ENCODE data around the gene ZNF516. TPM values are rescaled to one million over a fixed set of nuclear protein-coding genes. Genes with fewer than 3 reads are reported as not detected.

Gene ZNF516
- total RNA-seq, 1 donor from 2014 or later = 1.2 TPM

DNA sequence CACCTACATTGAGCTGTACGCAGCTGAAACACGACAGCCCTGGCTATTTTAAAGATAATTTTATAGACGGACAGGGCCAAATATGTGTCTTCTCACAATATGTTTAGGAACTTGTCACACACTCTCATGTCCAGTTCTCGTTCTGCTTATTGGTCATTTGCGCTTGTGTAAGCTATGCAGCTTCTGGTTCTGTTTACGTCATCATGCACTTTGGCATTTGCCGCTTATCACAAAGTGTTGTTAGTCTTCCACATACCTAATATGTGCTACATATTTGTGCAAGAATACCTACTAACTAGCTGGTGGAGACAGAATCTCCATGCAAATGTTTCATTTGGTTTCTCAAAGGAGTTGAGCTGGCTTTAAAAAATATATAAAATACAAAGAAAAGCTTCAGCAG lies 7.5 kb upstream of the ZNF516 start:
- Mint-ChIP-seq H3K27me3 (ENCODE audit: low read depth) (peaks cover 28% of the 10 kb centered on the region), H3K9me3 (no peaks in the 10 kb centered on the region), H3K4me1 (ENCODE audit: low read depth) (no peaks in the 10 kb centered on the region), H3K4me3 (ENCODE audit: low read depth) (no peak overlapping the region), H3K27ac (no peak overlapping the region), H3K36me3 (ENCODE audit: low read depth) (no peaks in the 10 kb centered on the region)
- DNase-seq (ENCODE audit: low spot score) = no peak
- intact Hi-C loops (cut with micrococcal nuclease) = no loop called here

DNA sequence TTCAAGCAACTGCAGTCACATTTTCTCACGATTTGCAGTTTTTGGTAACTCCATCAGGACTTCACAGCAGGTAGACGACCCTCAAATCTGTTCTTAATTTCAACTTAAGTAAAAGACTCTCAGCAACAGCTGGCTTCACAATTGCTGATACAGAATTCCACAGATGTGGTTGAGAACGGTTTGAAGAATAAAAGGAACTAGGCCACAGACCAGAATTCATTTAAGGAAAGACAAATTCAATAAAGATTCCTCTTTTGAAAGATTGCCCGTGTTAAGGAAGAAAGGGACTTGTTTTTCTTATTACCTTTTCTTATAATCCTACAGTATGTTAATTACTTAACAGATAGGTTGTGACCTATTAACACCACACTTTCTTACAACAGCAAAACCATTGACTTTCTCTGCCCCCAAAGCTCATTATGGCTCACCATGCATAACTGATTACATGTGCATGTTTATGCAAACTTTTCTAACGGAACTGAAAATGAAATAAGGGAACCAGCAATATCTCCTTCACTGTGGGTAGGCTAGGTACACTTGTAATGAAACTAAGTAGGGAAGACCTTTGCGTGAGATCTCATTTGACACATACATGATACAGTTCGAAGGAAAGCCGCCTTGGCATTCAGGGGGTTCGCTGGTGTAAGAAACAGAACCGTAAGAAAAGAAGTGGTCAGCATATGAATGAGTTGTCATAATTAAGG lies 4.7 kb upstream of the ZNF516 start:
- Mint-ChIP-seq H3K36me3 (ENCODE audit: low read depth) (no peaks in the 10 kb centered on the region), H3K27ac (no peak overlapping the region), H3K4me3 (ENCODE audit: low read depth) (no peak overlapping the region), H3K9me3 (no peaks in the 10 kb centered on the region), H3K4me1 (ENCODE audit: low read depth) (peaks cover 6% of the 10 kb centered on the region), H3K27me3 (ENCODE audit: low read depth) (peaks cover 47% of the 10 kb centered on the region)
- intact Hi-C loops (cut with micrococcal nuclease) = no loop called here
- no peak for DNase-seq (ENCODE audit: low spot score)

DNA sequence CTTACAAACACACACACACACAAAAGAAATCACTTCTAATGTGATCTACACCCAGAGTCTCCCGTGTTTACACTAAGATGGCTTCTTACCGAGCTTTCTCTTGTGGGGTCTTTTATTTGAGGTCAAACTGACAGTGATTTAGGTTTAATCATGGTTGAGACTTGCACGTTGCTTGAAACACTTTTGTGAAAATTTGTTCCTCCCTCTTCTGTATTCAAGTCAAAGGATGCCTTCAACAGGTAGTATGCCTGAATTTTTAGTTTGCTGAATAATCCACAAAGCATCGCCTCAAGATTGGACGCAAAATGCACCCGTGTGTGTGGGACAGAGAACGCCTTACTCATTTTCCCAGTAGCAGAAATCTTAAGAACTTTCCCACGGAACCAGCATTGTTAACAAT lies 4.0 kb upstream of the ZNF516 start:
- H3K27me3 Mint-ChIP-seq (ENCODE audit: low read depth) = peaks cover 51% of the 10 kb centered on the region

DNA sequence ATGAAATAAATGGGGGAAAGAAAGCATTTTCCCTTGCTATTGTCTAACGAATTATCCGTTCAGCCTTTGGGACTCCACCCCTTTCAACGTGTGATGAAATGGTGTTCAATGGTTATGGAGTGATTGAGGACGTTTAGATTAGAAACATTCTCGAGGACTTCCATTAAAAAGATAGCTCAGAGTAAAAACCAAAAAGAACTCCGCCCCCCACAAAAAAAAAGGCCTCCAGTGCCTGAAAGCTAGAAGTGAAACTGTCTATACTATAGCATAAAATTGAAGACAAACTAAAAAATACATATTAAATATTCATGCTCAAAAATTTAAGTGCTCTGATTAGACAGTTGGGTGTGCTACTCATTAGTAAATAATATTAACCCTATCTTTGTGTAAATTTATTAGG lies 3.0 kb upstream of the ZNF516 start:
- H3K27ac Mint-ChIP-seq = no peak overlapping the region
- peaks cover 54% of the 10 kb centered on the region for H3K27me3 Mint-ChIP-seq (ENCODE audit: low read depth)

More for the DNA sequence above, 4.0 kb upstream of the ZNF516 start:
- no peak for DNase-seq (ENCODE audit: low spot score)
- Mint-ChIP-seq H3K4me1 (ENCODE audit: low read depth) (peaks cover 9% of the 10 kb centered on the region), H3K36me3 (ENCODE audit: low read depth) (no peaks in the 10 kb centered on the region), H3K9me3 (no peaks in the 10 kb centered on the region), H3K4me3 (ENCODE audit: low read depth) (no peak overlapping the region), H3K27ac (no peak overlapping the region)
- intact Hi-C loops (cut with micrococcal nuclease) = no loop called here

DNA sequence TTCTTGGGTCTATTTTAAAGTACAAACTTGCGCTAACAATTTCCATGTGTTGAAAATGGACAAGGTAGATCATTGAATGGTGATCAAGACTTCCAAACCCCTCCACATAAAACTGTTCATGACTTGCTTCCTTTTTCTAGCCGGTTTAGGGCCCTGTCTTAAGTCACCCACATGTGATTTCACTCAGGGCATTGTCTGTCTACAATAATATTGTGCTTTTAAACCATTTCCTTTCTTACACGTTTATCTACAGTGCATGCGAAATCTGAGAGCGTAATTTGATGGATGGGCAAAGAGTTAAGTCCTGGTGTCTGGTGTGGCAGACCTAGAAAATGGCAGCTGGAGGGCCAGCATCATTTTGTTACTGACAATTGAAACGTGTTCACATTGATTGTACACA lies 2.0 kb upstream of the ZNF516 start:
- intact Hi-C loops (cut with micrococcal nuclease) = loop anchor here (2.0 kb wide), 1 partner anchor 22 kb away; no protein-coding TSS in a partner anchor
- no peak for DNase-seq (ENCODE audit: low spot score)
- peaks cover 25% of the 10 kb centered on the region for H3K4me1 Mint-ChIP-seq (ENCODE audit: low read depth)
- H3K27ac Mint-ChIP-seq = no peak overlapping the region
- no peak overlapping the region for H3K4me3 Mint-ChIP-seq (ENCODE audit: low read depth)
- H3K36me3 Mint-ChIP-seq (ENCODE audit: low read depth) = no peaks in the 10 kb centered on the region
- H3K27me3 Mint-ChIP-seq (ENCODE audit: low read depth) = peaks cover 59% of the 10 kb centered on the region
- H3K9me3 Mint-ChIP-seq = no peaks in the 10 kb centered on the region

More for the DNA sequence above, 3.0 kb upstream of the ZNF516 start:
- no peak for DNase-seq (ENCODE audit: low spot score)
- intact Hi-C loops (cut with micrococcal nuclease) = no loop called here
- H3K36me3 Mint-ChIP-seq (ENCODE audit: low read depth) = no peaks in the 10 kb centered on the region
- peaks cover 17% of the 10 kb centered on the region for H3K4me1 Mint-ChIP-seq (ENCODE audit: low read depth)
- H3K9me3 Mint-ChIP-seq = no peaks in the 10 kb centered on the region
- no peak overlapping the region for H3K4me3 Mint-ChIP-seq (ENCODE audit: low read depth)

DNA sequence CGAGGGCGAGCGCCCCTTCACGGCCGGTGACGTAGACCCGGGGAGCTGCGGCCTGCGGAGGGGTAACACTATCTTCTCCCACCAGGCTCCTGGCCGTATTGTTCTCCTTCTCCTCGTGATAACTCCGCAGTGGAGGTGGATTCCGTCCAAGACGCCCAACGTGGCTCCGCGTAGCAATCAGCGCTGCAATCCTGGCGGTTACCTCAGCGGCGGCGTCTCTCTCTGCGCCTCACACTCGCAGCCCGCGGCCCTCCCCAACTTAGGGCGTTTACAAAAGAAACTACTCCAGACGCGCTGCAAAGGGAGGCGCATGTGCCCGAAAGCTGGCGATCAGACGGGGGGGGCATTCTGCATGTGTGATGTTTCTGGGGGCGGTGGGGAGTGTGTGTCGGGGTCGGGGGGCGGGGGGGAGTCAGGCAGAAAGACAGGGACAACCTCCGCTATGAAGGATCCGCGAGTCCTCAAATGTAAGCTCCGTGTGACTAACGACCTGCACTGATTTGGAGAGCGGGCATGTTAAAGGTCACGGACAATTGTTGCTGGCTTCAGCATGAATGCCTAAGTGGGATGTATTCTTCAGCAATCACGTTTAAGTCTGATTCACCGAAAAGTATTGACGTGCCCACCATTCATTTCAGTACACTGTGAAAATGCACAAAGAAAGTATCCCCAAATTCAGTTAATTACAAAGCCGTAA lies 1.3 kb upstream of the ZNF516 start:
- peaks cover 57% of the 10 kb centered on the region for H3K27me3 Mint-ChIP-seq (ENCODE audit: low read depth)
- H3K9me3 Mint-ChIP-seq = no peaks in the 10 kb centered on the region
- peaks cover 26% of the 10 kb centered on the region for H3K4me1 Mint-ChIP-seq (ENCODE audit: low read depth)
- H3K27ac Mint-ChIP-seq = peak overlapping the region; percentile 73
- no peaks in the 10 kb centered on the region for H3K36me3 Mint-ChIP-seq (ENCODE audit: low read depth)
- no peak for DNase-seq (ENCODE audit: low spot score)
- intact Hi-C loops (cut with micrococcal nuclease) = loop anchor here (2.0 kb wide), 1 partner anchor 22 kb away; no protein-coding TSS in a partner anchor
- peak overlapping the region; percentile 76 for H3K4me3 Mint-ChIP-seq (ENCODE audit: low read depth)

DNA sequence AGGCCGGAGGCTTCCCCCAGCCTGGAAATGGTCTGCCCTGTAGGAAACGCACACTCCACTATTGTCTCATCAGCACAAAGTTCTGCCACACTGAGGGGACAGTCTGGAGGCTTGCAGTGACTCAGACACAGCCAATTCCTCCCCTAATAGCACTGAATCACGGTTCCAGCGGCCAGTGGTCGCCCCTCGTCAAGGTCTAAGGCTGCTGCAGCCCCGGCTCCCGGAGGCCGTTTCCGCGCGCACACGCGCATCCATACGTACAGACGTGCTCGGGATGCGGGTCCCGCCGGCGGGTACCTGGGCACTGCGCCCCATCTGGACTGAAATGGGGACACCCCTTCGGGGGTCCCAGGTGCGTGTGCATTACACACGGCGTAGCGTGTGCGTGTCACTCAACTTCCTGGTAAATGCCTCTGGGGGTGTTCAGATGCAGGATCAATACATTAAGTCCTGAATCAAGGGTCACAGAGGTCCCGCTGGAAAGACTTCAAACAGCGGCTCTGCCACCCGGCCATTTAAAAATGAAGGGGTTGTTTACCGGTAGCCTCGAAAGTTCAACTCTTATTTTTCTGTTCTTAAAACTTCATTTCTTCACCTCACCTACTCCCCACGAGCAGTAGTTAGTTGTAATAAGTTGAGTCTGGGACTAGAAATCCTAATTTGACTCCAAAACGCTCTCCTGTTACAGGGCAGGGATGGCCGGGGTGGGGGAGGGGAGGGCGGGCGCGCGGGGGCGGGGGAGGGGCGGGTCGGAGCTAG lies 572 bp upstream of the ZNF516 start:
- Mint-ChIP-seq H3K27ac (peak overlapping the region; percentile 65), H3K4me3 (ENCODE audit: low read depth) (peak overlapping the region; percentile 77), H3K9me3 (no peaks in the 10 kb centered on the region), H3K27me3 (ENCODE audit: low read depth) (peaks cover 60% of the 10 kb centered on the region), H3K4me1 (ENCODE audit: low read depth) (peaks cover 29% of the 10 kb centered on the region), H3K36me3 (ENCODE audit: low read depth) (no peaks in the 10 kb centered on the region)
- no peak for DNase-seq (ENCODE audit: low spot score)
- intact Hi-C loops (cut with micrococcal nuclease) = loop anchor here (2.0 kb wide), 1 partner anchor 23 kb away; no protein-coding TSS in a partner anchor

DNA sequence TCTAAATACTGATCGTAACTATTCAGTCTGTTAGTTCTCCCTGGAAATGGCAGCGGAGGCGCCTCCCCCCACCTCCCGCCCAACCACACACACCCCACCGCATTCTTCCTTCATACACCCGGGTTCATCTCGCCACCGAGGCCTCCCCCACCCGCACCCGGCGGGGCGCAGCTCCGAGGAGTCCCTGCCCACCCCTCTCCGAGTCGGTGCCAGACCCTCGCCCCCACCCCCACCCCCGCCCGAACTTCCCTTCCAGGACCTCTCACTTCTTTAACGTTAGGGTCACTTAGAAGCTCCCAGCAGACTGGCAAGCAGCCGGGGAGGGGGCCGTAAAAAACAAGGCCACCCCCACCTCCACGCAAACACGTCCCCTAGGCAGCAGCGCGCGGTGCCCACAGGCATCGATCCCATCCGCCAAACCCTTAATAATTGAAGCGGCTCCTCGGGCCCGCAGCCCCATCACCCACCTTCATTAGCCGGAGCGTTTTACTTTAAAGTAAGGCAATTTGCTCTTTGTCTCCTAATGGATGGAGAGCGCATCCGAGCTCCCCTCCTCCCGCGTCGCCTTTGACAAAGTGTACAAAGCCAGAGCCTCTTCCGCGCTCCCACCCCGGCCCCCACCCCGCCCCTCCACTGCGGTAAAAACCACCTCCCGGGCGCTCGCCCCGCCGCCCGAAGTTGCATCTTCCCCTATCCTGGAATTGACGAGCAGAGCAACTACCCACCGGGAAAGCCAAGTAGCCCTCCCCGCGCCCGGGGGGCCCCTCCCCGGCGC lies 624 bp downstream of the ZNF516 start:
- Mint-ChIP-seq H3K27ac (no peak overlapping the region), H3K4me1 (ENCODE audit: low read depth) (peaks cover 34% of the 10 kb centered on the region), H3K27me3 (ENCODE audit: low read depth) (peaks cover 66% of the 10 kb centered on the region), H3K36me3 (ENCODE audit: low read depth) (no peaks in the 10 kb centered on the region), H3K4me3 (ENCODE audit: low read depth) (peak overlapping the region; percentile 95), H3K9me3 (no peaks in the 10 kb centered on the region)
- DNase-seq (ENCODE audit: low spot score) = no peak
- intact Hi-C loops (cut with micrococcal nuclease) = loop anchor here (5.0 kb wide), 4 partner anchors 42 to 1282 kb away; partner anchors contain the start of gene TSHZ1

DNA sequence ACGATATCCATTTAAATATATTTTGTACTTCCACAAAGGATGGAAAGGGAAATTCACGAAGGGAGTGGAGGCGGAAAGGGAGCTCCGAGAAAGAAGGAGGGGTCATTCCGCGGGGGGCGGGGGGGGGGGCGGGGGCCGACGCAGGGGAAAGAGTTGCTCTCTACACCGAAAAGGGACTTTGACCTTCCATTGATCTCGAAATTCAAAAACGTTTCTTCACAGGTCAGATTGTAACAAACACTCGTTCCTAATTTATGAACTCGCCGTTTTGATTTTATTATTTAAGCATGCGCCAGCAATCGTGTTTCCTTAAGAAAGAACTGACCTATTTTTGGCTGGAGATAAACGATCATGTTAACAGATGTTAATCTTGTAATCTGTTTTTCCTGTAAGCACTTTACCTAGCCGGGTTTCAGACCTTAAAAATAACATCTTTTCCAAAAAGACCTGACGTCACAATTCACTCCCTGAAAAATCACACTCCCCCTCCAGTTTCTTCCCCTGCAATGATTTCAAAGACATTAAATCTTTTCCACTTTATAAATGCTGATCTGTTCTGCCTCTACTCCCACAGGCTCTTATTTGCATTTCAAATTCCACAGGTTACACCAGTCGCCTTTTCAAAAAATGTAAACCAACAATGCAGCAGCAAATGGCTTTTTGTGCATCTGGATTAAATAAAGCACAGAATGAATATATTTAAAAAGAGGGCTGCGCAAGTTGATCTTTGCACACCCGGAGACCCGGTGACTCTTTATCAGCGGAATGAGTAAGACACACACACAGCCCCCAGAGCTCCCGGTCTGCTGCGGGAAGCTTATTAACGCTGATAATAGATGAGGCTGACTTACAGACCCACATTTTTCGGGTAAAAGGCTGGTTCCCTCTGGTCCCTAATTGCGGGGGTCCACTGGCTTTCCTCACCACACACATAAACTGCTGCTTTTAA lies 1.6 kb downstream of the ZNF516 start:
- DNase-seq (ENCODE audit: low spot score) = no peak
- peaks cover 68% of the 10 kb centered on the region for H3K27me3 Mint-ChIP-seq (ENCODE audit: low read depth)
- no peaks in the 10 kb centered on the region for H3K9me3 Mint-ChIP-seq
- H3K27ac Mint-ChIP-seq = peak overlapping the region; percentile 67
- H3K4me1 Mint-ChIP-seq (ENCODE audit: low read depth) = peaks cover 34% of the 10 kb centered on the region
- intact Hi-C loops (cut with micrococcal nuclease) = loop anchor here (2.0 to 5.0 kb wide), 6 partner anchors 19 to 1281 kb away; partner anchors contain the start of gene TSHZ1
- H3K4me3 Mint-ChIP-seq (ENCODE audit: low read depth) = peak overlapping the region; percentile 95
- no peaks in the 10 kb centered on the region for H3K36me3 Mint-ChIP-seq (ENCODE audit: low read depth)

DNA sequence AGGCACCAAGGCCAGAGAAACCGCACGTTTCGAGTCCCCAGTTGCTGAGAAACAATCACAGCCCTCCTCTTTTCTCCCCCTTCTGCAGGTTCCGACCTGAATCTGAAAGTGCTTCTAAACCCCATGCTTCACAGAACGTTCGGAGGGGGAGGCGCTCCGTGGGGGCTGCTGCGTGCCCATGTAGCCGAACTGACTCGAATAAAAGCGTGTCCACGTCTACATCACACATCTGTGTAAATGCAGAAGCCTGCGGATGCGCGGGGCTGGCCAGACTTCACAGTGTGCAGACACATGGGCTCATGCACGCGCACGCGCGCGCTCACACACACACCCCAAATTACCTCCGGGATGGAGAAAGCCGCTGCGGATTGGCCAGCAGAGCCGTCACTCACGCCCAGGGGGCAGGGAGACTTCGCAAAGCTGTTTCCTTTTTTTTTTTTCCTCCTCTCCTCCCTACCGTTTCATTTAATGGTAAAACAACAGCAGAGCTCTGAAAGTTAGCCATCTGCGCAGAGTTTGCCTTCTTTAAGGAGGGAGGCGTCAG lies 2.3 kb downstream of the ZNF516 start:
- H3K27me3 Mint-ChIP-seq (ENCODE audit: low read depth) = peaks cover 70% of the 10 kb centered on the region
- intact Hi-C loops (cut with micrococcal nuclease) = loop anchor here (2.0 to 5.0 kb wide), 6 partner anchors 18 to 1280 kb away; partner anchors contain the start of gene TSHZ1
- H3K4me3 Mint-ChIP-seq (ENCODE audit: low read depth) = peak overlapping the region; percentile 95
- H3K9me3 Mint-ChIP-seq = no peaks in the 10 kb centered on the region
- peak; percentile 97 for DNase-seq (ENCODE audit: low spot score)
- H3K36me3 Mint-ChIP-seq (ENCODE audit: low read depth) = no peaks in the 10 kb centered on the region
- peaks cover 34% of the 10 kb centered on the region for H3K4me1 Mint-ChIP-seq (ENCODE audit: low read depth)
- peak overlapping the region; percentile 67 for H3K27ac Mint-ChIP-seq

All from activated T-helper 2 cell treated with anti-CD3 and anti-CD28 coated beads, Interferon-gamma antibody, Interleukin-2, Interleukin-4, amounts not matched to agents 10 μg/mL and 5 μg/mL and 100 μg/mL, durations not matched to agents 14 hours and 24 hours and 36 hours (primary cell).